HCT116 (cell line): ENCODE measurements around the gene UBQLN2. TPM values are rescaled to one million over a fixed set of nuclear protein-coding genes. Genes with fewer than 3 reads are reported as not detected.
"Not testable (repeated sequence)": the region's sequence is repeated elsewhere in the genome, so short reads cannot be mapped to it uniquely, and the experiment has no call there.

Experiments
- ATAC-seq: fragments of 200-7000 bp; cut with Tn5 transposase; 2 replicates; pipeline ENCODE4 v1.9.1; 2020; ENCODE audit warnings: mild to moderate bottlenecking, moderate library complexity
- BruUV-seq: library from RNA; stranded (reverse); fragments of 400-500 nt; replicated peaks from 2 replicates; lab custom pipeline; 2021; lab: Mats Ljungman, UMichigan
- CTCF ChIA-PET: fragments of 300-600 bp; sonication (Branson Sonifier 250); formaldehyde crosslinking; loops from one replicate; lab custom pipeline; 2021; ENCODE audit warnings: antibody characterized with exemption; lab: Charles Lee
- POLR2A ChIA-PET: fragments of 300-600, 350-600 bp; sonication (Branson Sonifier 250); formaldehyde crosslinking; loops from one replicate; lab custom pipeline; 2021; ENCODE audit warnings: antibody characterized with exemption; lab: Charles Lee
- RAD21 ChIA-PET, 2 experiments: fragments of 300-600 bp; sonication (Branson Sonifier 250); formaldehyde crosslinking; loops; one replicate each; lab custom pipeline; 2023; ENCODE audit warnings: low total read pairs in 2 of 2; ENCODE audit not compliant: uncharacterized antibody in 2 of 2, unreplicated experiment in 2 of 2, low non-redundant PET in 1 of 2; lab: Charles Lee
- DNase-seq: peaks from one replicate; pipeline ENCODE4 v3.0.0-alpha.2; 2010; ENCODE audit warnings: low read depth, low spot score
- H2AFZ ChIP-seq: fragments of 200-600 bp; shearing (Covaris generic), sonication (generic); 2 replicates; pipeline ENCODE4 v1.6.1; 2017; ENCODE audit warnings: low read depth, mixed run types, mixed read lengths, antibody characterized with exemption, low read length; ENCODE audit not compliant: poor library complexity, severe bottlenecking
- H3K27ac ChIP-seq: 2 replicates; pipeline ENCODE4 v1.5.1; 2012; ENCODE audit warnings: low read depth, low read length
- H3K27me3 ChIP-seq: fragments of 200-600 bp; sonication (generic); 2 replicates; pipeline ENCODE4 v1.6.1; 2016; ENCODE audit warnings: mixed run types, low read length, mixed read lengths; ENCODE audit not compliant: insufficient read depth
- H3K36me3 ChIP-seq, 2 experiments: fragments of 200-500 bp in 1 of 2; fragments of 200-600 bp in 1 of 2; sonication (Bioruptor generic) in 1 of 2; sonication (generic) in 1 of 2; 2 replicates each; pipeline versions ENCODE4 v1.5.1 to v1.6.1; 2014 to 2016; ENCODE audit warnings: low read length in 2 of 2, inconsistent platforms in 1 of 2, mixed read lengths in 1 of 2, mixed run types in 1 of 2; ENCODE audit not compliant: insufficient read depth in 2 of 2, control insufficient read depth in 1 of 2
- H3K4me1 ChIP-seq, 2 experiments: fragments of 200-600 bp in 1 of 2; sonication (generic) in 1 of 2; 2 replicates each; pipeline versions ENCODE4 v1.5.1 to v1.6.1; 2012 to 2017; ENCODE audit warnings: low read length in 2 of 2, inconsistent platforms in 1 of 2, mild to moderate bottlenecking in 1 of 2, mixed read lengths in 1 of 2, mixed run types in 1 of 2, moderate library complexity in 1 of 2; ENCODE audit not compliant: insufficient read depth in 2 of 2, control insufficient read depth in 1 of 2
- H3K4me2 ChIP-seq: fragments of 200-600 bp; sonication (generic); 2 replicates; pipeline ENCODE4 v1.6.1; 2017; ENCODE audit warnings: mixed run types, low read length, mixed read lengths
- H3K4me3 ChIP-seq, 2 experiments: fragments of 200-600 bp in 1 of 2; sonication (generic) in 1 of 2; replicated peaks in 1 of 2; 2 replicates each; pipeline ENCODE4 v1.5.1; 2011 to 2016; ENCODE audit warnings: low read length in 2 of 2, control low read depth in 1 of 2, low read depth in 1 of 2, mild to moderate bottlenecking in 1 of 2, mixed read lengths in 1 of 2, mixed run types in 1 of 2
- H3K79me2 ChIP-seq: fragments of 200-600 bp; sonication (generic); 2 replicates; pipeline ENCODE4 v1.6.1; 2017; ENCODE audit warnings: mild to moderate bottlenecking, mixed run types, low read length, moderate library complexity, mixed read lengths; ENCODE audit not compliant: insufficient read depth
- H3K9ac ChIP-seq: fragments of 200-600 bp; sonication (generic); 2 replicates; pipeline ENCODE4 v1.6.1; 2016; ENCODE audit warnings: low read length, mixed read lengths
- H3K9me2 ChIP-seq: fragments of 200-600 bp; sonication (generic), shearing (Covaris generic); 2 replicates; pipeline ENCODE4 v1.6.1; 2017; ENCODE audit warnings: mixed run types, mild to moderate bottlenecking, moderate library complexity; ENCODE audit not compliant: insufficient read depth
- H3K9me3 ChIP-seq, 2 experiments: fragments of 200-500 bp in 1 of 2; fragments of 200-600 bp in 1 of 2; sonication (Bioruptor generic) in 1 of 2; sonication (generic) in 1 of 2; 2 replicates each; pipeline ENCODE4 v1.6.1; 2014 to 2017; ENCODE audit warnings: low read length in 2 of 2, mixed read lengths in 2 of 2, inconsistent platforms in 1 of 2, low read depth in 1 of 2, mild to moderate bottlenecking in 1 of 2, mixed run types in 1 of 2, moderate library complexity in 1 of 2; ENCODE audit not compliant: control insufficient read depth in 1 of 2, insufficient read depth in 1 of 2
- H4K20me1 ChIP-seq: fragments of 200-600 bp; sonication (generic), shearing (Covaris generic); 2 replicates; pipeline ENCODE4 v1.6.1; 2017; ENCODE audit warnings: mixed run types, mild to moderate bottlenecking, moderate library complexity; ENCODE audit not compliant: insufficient read depth
- ATF3 ChIP-seq: IDR thresholded peaks from 2 replicates; pipeline ENCODE4 v1.6.1; 2012
- EZH2 ChIP-seq: fragments of 200-600 bp; sonication (generic); IDR thresholded peaks from 2 replicates; pipeline ENCODE4 v1.6.1; 2017; ENCODE audit warnings: antibody characterized with exemption, mixed run types
- ZBTB33 ChIP-seq: IDR thresholded peaks from 2 replicates; pipeline ENCODE4 v1.6.1; 2011; ENCODE audit warnings: mild to moderate bottlenecking, low read length, moderate library complexity; ENCODE audit not compliant: insufficient replicate concordance; ENCODE audit errors: extremely low read depth
- intact Hi-C: fragments of 100-400 bp; cut with micrococcal nuclease; formaldehyde crosslinking; loops from 2 replicates; pipeline ENCODE4 v1.10.0; 2022
- total RNA-seq: library from RNA; stranded (reverse); gene quantifications from one replicate; pipeline ENCODE4 v1.2.1, GENCODE V29; 2021; ENCODE audit not compliant: unreplicated experiment

UBQLN2 gene
- total RNA-seq, 1 experiment from 2014 or later = 20.9 TPM

- TF ChIP-seq ZBTB33 = no peak
- TF ChIP-seq ATF3 = no peak
Measured at GRCh38 chrX:56563231-56564161, at the start of gene UBQLN2 (continued).

- BruUV-seq = no TSS peak
- no peak for TF ChIP-seq EZH2
- Histone ChIP-seq H3K9ac (no peak overlapping the region), H3K9me2 (no peaks in the 10 kb centered on the region), H3K4me1 (no peaks in the 10 kb centered on the region), H2AFZ (no peak overlapping the region), H3K4me3 (no peak overlapping the region), H3K4me2 (no peak overlapping the region), H3K27ac (no peak overlapping the region), H3K79me2 (no peaks in the 10 kb centered on the region), H3K27me3 (no peaks in the 10 kb centered on the region), H3K36me3 (no peaks in the 10 kb centered on the region), H3K9me3 (no peaks in the 10 kb centered on the region), H4K20me1 (no peaks in the 10 kb centered on the region)
- ChIA-PET CTCF (no interaction called here), POLR2A (no interaction called here), RAD21 (no interaction called here)
- ATAC-seq (no peak), DNase-seq (no peak)
- intact Hi-C loops = no loop called here
Measured at GRCh38 chrX:56519642-56520041, 43.8 kb upstream of the UBQLN2 start.

- ATAC-seq, intact Hi-C loops, H4K20me1 ChIP-seq, POLR2A ChIA-PET, H3K36me3 ChIP-seq, H3K9me3 ChIP-seq, H3K4me2 ChIP-seq, H3K4me1 ChIP-seq, H3K27ac ChIP-seq, H3K79me2 ChIP-seq, DNase-seq, H3K4me3 ChIP-seq, H3K27me3 ChIP-seq, H3K9ac ChIP-seq, CTCF ChIA-PET, H3K9me2 ChIP-seq, RAD21 ChIA-PET, BruUV-seq, H2AFZ ChIP-seq: not testable (repeated sequence)
Measured at GRCh38 chrX:56529482-56530007, 33.9 kb upstream of the UBQLN2 start.
